ENCODE data around the gene SBF2.

GRCh38 chr11:9899676-9900075 is 394.3 kb downstream of the SBF2 start:
- TF ChIP-seq, protein P1, sequence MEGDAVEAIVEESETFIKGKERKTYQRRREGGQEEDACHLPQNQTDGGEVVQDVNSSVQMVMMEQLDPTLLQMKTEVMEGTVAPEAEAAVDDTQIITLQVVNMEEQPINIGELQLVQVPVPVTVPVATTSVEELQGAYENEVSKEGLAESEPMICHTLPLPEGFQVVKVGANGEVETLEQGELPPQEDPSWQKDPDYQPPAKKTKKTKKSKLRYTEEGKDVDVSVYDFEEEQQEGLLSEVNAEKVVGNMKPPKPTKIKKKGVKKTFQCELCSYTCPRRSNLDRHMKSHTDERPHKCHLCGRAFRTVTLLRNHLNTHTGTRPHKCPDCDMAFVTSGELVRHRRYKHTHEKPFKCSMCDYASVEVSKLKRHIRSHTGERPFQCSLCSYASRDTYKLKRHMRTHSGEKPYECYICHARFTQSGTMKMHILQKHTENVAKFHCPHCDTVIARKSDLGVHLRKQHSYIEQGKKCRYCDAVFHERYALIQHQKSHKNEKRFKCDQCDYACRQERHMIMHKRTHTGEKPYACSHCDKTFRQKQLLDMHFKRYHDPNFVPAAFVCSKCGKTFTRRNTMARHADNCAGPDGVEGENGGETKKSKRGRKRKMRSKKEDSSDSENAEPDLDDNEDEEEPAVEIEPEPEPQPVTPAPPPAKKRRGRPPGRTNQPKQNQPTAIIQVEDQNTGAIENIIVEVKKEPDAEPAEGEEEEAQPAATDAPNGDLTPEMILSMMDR (IDR thresholded peaks at IDR 0.05; ENCODE audit: low read length): no peak
- no peak for TF ChIP-seq EZH2 (optimal IDR thresholded peaks at IDR 0.05; ENCODE audit: low read depth, low read length)
